GM21576 (cell line): ENCODE data around the gene PGM2.

ENCODE experiments used
- ATAC-seq: cut with Tn5 transposase; IDR thresholded peaks from one replicate; pipeline ENCODE4 v1.9.1; 2021; ENCODE audit warnings: mild to moderate bottlenecking, moderate library complexity; ENCODE audit not compliant: unreplicated experiment

The PGM2 gene

GRCh38 chr4:37860266-37860665 is 33.8 kb downstream of the PGM2 start:
- no peak for ATAC-seq

GRCh38 chr4:37862961-37863360 is 36.5 kb downstream of the PGM2 start:
- ATAC-seq, result no peak

- ATAC-seq, result no peak
These were observed 38.3 kb downstream of the PGM2 start for GRCh38 chr4:37864786-37865185.

GRCh38 chr4:37865450-37865849 is 39.0 kb downstream of the PGM2 start:
- no peak for ATAC-seq

GRCh38 chr4:37867102-37867501 is 40.6 kb downstream of the PGM2 start:
- no peak for ATAC-seq

GRCh38 chr4:37868238-37868637 is 41.8 kb downstream of the PGM2 start:
- ATAC-seq, result no peak

GRCh38 chr4:37872310-37872988 is 46.0 kb downstream of the PGM2 start:
- no peak for ATAC-seq

- ATAC-seq, result no peak
These were observed 46.9 kb downstream of the PGM2 start for GRCh38 chr4:37873386-37873785.

- no peak for ATAC-seq
These were observed 49.7 kb downstream of the PGM2 start for GRCh38 chr4:37876156-37876555.

- no peak for ATAC-seq
These were observed 52.9 kb downstream of the PGM2 start for GRCh38 chr4:37879365-37879764.

- no peak for ATAC-seq
These were observed 55.3 kb downstream of the PGM2 start for GRCh38 chr4:37881811-37882210.

- no peak for ATAC-seq
These were observed 56.3 kb downstream of the PGM2 start for GRCh38 chr4:37882665-37883296.

GRCh38 chr4:37884855-37885487 is 58.5 kb downstream of the PGM2 start:
- no peak for ATAC-seq

GRCh38 chr4:37885496-37885895 is 59.0 kb downstream of the PGM2 start:
- ATAC-seq, result no peak

GRCh38 chr4:37889849-37890800 is 63.6 kb downstream of the PGM2 start:
- peak; percentile 16 for ATAC-seq

GRCh38 chr4:37890801-37891259 is 64.3 kb downstream of the PGM2 start, which contains the start of gene TBC1D1:
TSS of gene TBC1D1 (plus strand) at chr4:37891084. CDS start at chr4:37902096, 11,012 bp downstream.
- ATAC-seq, result peak; percentile 24

- ATAC-seq, result peak; percentile 59
These were observed 65.0 kb downstream of the PGM2 start for GRCh38 chr4:37891260-37892159.

GRCh38 chr4:37892641-37893040 is 66.2 kb downstream of the PGM2 start:
- peak; percentile 52 for ATAC-seq

- no peak for ATAC-seq
These were observed 66.7 kb downstream of the PGM2 start for GRCh38 chr4:37893164-37893563.

- ATAC-seq, result no peak
These were observed 68.8 kb downstream of the PGM2 start for GRCh38 chr4:37895271-37895670.
